ENCODE data around the gene NPIPA7. TPM values are rescaled to one million over a fixed set of nuclear protein-coding genes. Genes with fewer than 3 reads are reported as not detected.
"Not testable (repeated sequence)": the region's sequence is repeated elsewhere in the genome, so short reads cannot be mapped to it uniquely, and the experiment has no call there.

Gene NPIPA7
- total RNA-seq, 4 donors from 2014 or later, result 6.6 to 21.2 (median 7.9) TPM; not detected in 1

DNA sequence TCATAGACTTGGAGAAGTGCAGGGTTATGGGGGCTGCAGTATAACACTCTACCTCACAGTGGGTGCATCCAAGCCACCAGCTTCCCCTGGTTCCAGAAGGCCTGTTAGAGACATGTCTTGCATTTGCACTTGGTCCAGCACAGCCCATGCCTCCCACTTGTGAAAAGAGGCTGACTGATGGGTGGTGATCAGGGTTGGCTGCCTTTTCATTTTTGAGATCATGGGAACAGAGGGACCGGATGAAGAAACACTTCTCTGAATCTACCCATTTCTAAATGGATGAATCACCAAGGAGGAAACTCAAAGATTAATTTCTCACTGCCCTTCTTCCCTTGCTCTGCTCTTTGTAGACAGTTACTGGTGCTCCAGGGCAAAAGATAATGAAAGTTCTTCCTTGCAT lies 34.8 kb downstream of the NPIPA7 start:
- DNase-seq (ENCODE audit: low spot score); ATAC-seq (ENCODE audit: low FRiP score): not testable (repeated sequence)

DNA sequence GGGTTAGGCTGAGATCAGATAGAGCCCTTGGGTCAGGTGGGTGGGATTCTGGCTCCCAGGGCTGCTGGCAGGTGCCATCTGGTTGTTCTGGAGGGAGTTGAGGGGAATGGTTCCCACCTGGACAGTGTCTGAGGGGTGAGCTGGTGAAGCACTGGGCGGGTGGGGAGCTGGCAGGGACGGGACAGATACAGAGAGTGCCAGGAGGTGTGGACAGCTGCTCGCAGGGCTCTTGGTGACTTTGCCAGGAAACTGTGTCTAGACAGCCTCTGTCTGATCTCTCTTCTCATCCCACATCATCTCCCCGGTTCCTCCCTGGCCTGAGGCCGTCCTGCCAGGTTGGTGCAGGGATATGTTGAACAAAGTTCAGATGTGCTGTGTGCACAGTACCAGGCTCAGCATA lies 38.1 kb downstream of the NPIPA7 start:
- DNase-seq (ENCODE audit: low spot score); ATAC-seq (ENCODE audit: low FRiP score): not testable (repeated sequence)

DNA sequence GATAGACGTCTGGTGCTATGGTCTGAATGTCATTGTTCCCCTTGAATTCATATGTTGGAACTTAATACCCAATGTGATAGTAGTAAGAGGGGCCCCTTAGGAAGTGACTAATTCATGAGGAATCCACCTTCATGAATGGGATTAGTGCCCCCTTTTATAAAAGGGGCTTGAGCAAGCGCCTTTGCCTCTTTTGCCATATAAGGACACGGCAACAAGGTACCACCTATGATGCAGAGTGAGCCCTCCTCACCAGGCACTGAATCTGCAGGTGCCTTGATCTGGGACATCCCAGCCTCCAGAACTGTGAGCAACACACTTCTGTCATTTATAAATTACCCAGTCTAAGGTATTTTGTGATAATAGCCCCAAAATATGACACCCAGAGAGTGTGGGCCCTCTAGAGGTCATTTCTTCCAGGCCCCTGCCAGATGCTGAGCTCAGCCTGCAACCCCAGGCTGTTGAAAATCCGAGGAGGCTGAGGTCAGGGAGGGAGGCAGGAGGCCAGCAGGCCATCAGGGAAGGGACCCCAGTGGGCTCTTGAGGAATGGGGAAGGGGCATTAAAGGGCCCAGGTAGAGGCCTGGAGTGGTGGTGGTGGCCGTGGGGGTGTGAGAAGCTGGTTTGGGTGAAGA lies 39.1 kb downstream of the NPIPA7 start:
- not testable (repeated sequence) for ATAC-seq (ENCODE audit: low FRiP score); DNase-seq (ENCODE audit: low spot score)

DNA sequence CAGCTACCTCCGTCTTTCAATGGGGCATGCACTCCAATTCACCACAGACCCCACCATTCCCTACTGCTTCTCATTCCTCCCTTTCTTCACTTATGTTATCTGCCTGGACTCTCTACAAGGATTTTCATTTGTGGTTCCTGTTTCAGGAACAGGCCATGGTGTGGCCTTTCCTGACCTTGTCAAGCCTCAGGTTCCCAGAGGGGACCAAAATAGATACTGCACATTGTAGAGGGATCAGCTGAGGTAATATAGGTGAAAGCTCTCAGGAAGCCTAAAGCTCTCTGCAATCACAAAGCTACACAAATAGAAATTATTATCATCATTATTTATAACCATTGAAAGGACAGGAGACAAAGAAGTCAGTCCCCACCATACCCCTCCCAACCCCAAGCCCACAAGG lies 41.6 kb downstream of the NPIPA7 start:
- DNase-seq (ENCODE audit: low spot score); ATAC-seq (ENCODE audit: low FRiP score): not testable (repeated sequence)

DNA sequence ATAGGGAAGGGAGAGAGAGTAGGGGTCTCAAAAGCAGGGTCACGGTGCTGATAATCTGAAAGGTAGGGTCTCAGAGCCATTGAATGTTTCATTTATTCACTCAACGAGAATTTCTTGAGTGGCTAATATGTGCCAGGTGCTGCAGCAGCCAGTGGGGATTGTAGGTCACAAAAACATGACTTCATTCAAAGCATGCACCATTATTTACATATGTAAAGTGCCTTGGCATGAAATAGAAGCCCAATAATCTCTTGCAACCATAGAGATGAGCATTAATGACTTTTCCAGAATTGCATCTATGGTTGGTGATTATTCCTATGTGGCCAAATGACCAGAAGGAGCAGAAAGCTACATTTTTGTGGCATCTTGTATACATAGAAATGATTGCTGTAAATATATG lies 46.2 kb downstream of the NPIPA7 start:
- ATAC-seq (ENCODE audit: low FRiP score); DNase-seq (ENCODE audit: low spot score): not testable (repeated sequence)

DNA sequence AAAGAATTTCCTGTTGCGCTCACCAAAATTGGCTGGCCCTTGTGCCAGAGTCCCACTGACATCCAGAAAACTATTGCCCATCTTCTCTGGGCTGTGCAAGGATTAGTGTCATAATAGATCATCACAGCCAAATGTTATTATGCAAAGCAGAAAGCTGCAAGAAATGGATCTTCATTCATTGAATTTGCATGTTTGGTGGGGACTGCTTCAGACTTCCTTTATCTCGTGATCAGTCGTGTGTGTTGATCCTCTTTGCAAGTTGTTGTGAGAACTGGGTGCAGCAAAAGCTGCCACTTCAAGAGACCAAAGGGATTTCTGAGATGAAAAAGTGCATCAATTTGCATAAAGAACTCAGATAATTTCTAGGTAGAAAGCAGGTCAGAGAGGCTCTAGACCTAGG lies 52.2 kb downstream of the NPIPA7 start:
- not testable (repeated sequence) for ATAC-seq (ENCODE audit: low FRiP score); DNase-seq (ENCODE audit: low spot score)

DNA sequence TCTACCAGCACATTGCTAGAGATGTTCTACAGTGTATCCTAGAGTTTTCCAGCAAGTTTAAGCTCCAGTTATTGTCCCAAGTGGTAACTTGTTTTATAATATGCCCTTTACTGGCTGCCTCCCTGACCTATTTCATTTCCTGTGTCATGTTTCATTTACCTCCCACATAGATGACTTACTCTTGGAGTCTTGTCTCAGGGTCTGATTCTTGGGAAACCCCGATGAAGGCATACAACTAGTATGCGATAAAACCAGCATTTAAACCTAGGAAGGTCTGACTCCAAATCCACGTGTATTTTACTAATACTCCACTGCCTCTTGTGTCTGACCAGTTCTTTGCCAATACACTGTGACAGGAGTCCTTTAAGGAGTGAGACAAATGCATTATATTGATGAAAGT lies 55.8 kb downstream of the NPIPA7 start:
- DNase-seq (ENCODE audit: low spot score); ATAC-seq (ENCODE audit: low FRiP score): not testable (repeated sequence)

DNA sequence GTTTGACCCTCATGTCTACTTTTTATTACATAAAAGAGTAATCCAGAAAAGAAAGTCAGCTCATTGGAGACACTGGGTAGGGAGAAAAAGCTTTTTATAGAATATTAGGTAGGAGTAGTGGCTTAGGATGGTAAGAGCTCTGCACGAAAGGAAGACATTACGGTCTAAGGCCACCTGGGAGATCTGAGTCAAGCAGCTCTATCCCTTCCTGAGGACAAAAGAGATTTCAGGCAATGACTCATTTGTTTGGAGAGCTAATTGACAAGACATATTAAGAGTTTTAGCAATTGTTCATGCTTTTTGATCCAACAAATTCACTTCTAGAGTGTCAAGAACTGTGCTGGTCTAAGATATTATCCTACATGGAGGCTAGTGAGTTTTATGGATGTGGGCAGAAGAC lies 62.5 kb downstream of the NPIPA7 start:
- not testable (repeated sequence) for DNase-seq (ENCODE audit: low spot score); ATAC-seq (ENCODE audit: low FRiP score)

Small RNA genes lying within 50 kb of the gene (small RNA-seq; reads per million reads assigned to genes)
- not detected for gene AC138969.3
- not detected for gene MIR6511A3
- gene MIR6770-2, result not detected

Other genes with a start within 250 kb of the NPIPA7 start
- gene ABCC6, start 155.6 kb upstream of the NPIPA7 start, total RNA-seq, result 1 to 10 TPM; 2.2 to 9.9 (median 3.8) TPM
- gene NOMO3, start 146.6 kb upstream of the NPIPA7 start, total RNA-seq, result 10 to 100 TPM; 22.6 to 55.0 (median 39.6) TPM

All from omental fat pad (tissue), 4 donors.